NCI-H82 treated with DMSO at 0.1 percent for 48 hours (cell line): ENCODE data around the gene HAGHL.
"Not testable (repeated sequence)": the region's sequence is repeated elsewhere in the genome, so short reads cannot be mapped to it uniquely, and the experiment has no call there.

ENCODE experiments used
- DNase-seq: peaks from one replicate; lab custom pipeline; 2025; ENCODE audit not compliant: unreplicated experiment; lab: John Stamatoyannopoulos, UW

The HAGHL gene

GRCh38 chr16:766820-767640 lies 40.1 kb downstream of the HAGHL start:
- no peak for DNase-seq

GRCh38 chr16:767743-768235 lies 40.9 kb downstream of the HAGHL start:
- no peak for DNase-seq

- DNase-seq: no peak
These were observed 41.5 kb downstream of the HAGHL start for GRCh38 chr16:768428-768827.

GRCh38 chr16:769184-769784 lies 42.4 kb downstream of the HAGHL start:
- no peak for DNase-seq

GRCh38 chr16:769934-770333 lies 43.0 kb downstream of the HAGHL start:
- no peak for DNase-seq

GRCh38 chr16:770411-770810 lies 43.5 kb downstream of the HAGHL start:
- no peak for DNase-seq

- DNase-seq: no peak
These were observed 46.1 kb downstream of the HAGHL start for GRCh38 chr16:772959-773358.

GRCh38 chr16:774086-775001 lies 47.4 kb downstream of the HAGHL start:
- no peak for DNase-seq

- DNase-seq: no peak
These were observed 48.4 kb downstream of the HAGHL start for GRCh38 chr16:775236-775796.

- not testable (repeated sequence) for DNase-seq
These were observed 49.4 kb downstream of the HAGHL start for GRCh38 chr16:776298-776697.

- DNase-seq: no peak
These were observed 49.9 kb downstream of the HAGHL start for GRCh38 chr16:776824-777223.

- DNase-seq: no peak
These were observed 50.9 kb downstream of the HAGHL start for GRCh38 chr16:777826-778225.

GRCh38 chr16:778447-778846 lies 51.5 kb downstream of the HAGHL start:
- no peak for DNase-seq

- DNase-seq: no peak
These were observed 52.1 kb downstream of the HAGHL start for GRCh38 chr16:778909-779527.
